ENCODE measurements around the gene CNTNAP2.

GRCh38 chr7:147570390-147570789 lies 1453.8 kb downstream of the CNTNAP2 start:
- TF ChIP-seq CTCF (IDR thresholded peaks at IDR 0.05; ENCODE audit: control extremely low read depth in 1 of 3, insufficient read depth in 1 of 3, low read depth in 1 of 3, low read length in 3 of 3) = no peak
- no peak for TF ChIP-seq TAF1 (IDR thresholded peaks at IDR 0.05; ENCODE audit: low read depth, low read length)
- no peak for TF ChIP-seq CBX8 (IDR thresholded peaks at IDR 0.05; ENCODE audit: borderline replicate concordance, low read depth, low read length)
- TF ChIP-seq CHD1 (IDR thresholded peaks at IDR 0.05; ENCODE audit: low read depth, low read length) = no peak
- TF ChIP-seq EZH2 (IDR thresholded peaks at IDR 0.05; ENCODE audit: low read depth, low read length, severe bottlenecking) = no peak
- TF ChIP-seq RAD21 (IDR thresholded peaks at IDR 0.05 in 1 of 2, conservative IDR thresholded peaks at IDR 0.05 in 1 of 2; ENCODE audit: low read depth in 2 of 2, low read length in 2 of 2) = no peak
- no peak for TF ChIP-seq TBP (IDR thresholded peaks at IDR 0.05; ENCODE audit: low read depth, low read length)
- no peak for TF ChIP-seq POLR2A (IDR thresholded peaks at IDR 0.05; ENCODE audit: control extremely low read depth in 1 of 2, low read depth in 2 of 2, low read length in 2 of 2)
- TF ChIP-seq PHF8 (conservative IDR thresholded peaks at IDR 0.05; ENCODE audit: low read depth, low read length) = no peak
- TF ChIP-seq SP1 (IDR thresholded peaks at IDR 0.05; ENCODE audit: low read depth, low read length) = no peak
- no peak for TF ChIP-seq RNF2 (IDR thresholded peaks at IDR 0.05; ENCODE audit: borderline replicate concordance, low read depth, low read length, missing control alignments, poor library complexity, severe bottlenecking)
- no peak for TF ChIP-seq EP300 (IDR thresholded peaks at IDR 0.05; ENCODE audit: borderline replicate concordance in 1 of 2, low read depth in 2 of 2, low read length in 2 of 2)
- no peak for TF ChIP-seq RFX5 (IDR thresholded peaks at IDR 0.05; ENCODE audit: borderline replicate concordance, low read depth, low read length)
- TF ChIP-seq E2F6 (IDR thresholded peaks at IDR 0.05) = no peak
